ENCODE data around the gene SCN10A.

SCN10A gene

GRCh38 chr3:38649500-38650247, 166.3 kb downstream of the SCN10A start, which contains the start of gene SCN5A:
Gene SCN5A (minus strand): TSS chr3:38649687. CDS start chr3:38633307, 16,380 bp downstream.
- DNase-seq: no peak

- DNase-seq: no peak
Observed at GRCh38 chr3:38648659-38649499, 167.1 kb downstream of the SCN10A start.

DNA sequence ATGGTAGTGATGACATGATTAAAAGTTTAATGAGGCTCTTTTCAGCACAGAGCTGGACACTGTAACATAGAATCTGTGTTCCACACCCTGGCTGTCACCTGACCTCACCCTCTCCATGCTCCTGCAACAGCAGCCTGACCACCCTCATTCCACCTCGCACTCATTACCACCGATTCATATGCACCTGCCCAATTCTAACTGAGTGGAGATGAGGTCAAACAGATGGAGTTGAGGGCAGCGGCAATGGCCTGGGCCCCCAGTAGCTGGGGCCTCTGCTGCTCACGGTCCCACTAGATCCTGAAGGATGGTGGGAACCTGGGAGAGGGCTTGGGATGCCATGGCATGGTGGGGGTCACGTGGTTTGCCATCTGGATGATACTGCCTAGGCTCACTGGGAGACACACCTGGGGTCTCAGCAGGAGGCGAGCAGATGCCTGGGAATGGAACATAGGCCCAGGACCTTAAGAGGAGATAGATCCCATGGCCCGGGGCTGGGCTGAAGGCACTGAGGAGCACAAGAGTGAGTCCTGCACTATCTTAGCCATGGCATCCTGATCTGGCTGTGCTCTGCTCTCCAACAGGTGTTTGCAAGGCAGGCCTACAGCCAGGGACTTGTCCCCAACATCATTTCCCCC, 167.9 kb downstream of the SCN10A start:
- no peak for DNase-seq

DNA sequence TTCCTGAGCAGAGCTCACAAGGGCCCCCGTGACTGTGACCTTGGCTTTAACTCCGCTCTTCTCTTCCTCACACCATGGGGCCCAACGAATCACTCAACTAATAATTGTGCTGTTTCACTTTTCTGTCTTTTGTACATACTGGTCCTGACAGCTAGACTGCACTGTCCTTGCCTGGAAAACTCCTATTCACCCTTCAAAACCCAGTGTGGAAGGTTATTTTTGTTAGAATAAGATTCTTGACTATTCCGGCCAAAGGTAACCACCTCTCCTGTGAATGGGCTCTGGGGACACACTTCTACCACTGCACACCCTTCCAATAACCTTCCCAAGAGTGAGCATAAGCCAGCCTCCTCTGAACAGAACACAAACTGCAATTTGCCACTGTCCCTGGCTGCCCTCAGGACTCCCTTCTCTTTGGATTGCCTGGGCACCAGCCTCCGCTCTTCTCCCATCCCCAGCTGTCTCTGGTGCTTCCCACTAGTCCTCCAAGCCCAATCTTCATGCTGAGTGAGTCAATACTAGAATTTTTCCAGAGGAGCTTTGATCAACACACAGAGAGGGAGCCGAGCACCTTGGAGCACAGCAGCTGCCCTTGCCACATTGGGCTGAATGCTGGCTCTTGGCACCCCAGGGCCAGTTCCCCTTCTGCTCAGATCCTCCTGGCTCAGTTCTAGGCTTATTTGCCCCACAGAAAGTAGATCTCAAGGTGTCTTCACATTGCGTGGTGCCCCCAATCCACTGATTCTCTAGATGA, 168.6 kb downstream of the SCN10A start:
- no peak for DNase-seq

Data from NCI-H510A (cell line).